GM19035 (cell line): ENCODE data around the gene PADI3.
"Not testable (repeated sequence)": the region's sequence is repeated elsewhere in the genome, so short reads cannot be mapped to it uniquely, and the experiment has no call there.

Experiments
- ATAC-seq: cut with Tn5 transposase; IDR thresholded peaks from one replicate; pipeline ENCODE4 v1.9.1; 2021; ENCODE audit not compliant: unreplicated experiment

Gene PADI3

DNA sequence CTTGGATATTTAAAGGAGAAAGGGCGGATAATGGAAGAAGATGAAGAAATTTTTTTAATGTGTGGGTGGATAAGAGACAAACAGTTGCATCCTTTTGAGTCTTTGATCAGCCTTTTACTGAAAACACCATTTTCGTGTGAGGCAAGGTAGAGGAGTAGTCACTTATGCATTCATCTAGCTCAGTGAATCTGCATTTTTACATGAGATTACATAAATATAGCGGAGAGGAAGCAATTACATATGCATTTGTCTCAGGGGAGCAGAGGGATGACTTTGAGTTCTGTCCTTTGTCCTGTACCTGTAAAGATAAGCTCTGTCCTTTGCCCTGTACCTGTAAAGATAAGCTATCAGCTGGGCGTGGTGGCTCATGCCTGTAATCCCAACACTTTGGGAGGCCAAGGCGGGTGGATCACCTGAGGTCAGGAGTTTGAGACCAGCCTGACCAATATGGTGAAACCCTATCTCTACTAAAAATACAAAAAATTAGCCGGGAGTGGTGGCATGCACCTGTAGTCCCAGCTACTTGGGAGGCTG is 73.0 kb downstream of the PADI3 start:
- not testable (repeated sequence) for ATAC-seq

DNA sequence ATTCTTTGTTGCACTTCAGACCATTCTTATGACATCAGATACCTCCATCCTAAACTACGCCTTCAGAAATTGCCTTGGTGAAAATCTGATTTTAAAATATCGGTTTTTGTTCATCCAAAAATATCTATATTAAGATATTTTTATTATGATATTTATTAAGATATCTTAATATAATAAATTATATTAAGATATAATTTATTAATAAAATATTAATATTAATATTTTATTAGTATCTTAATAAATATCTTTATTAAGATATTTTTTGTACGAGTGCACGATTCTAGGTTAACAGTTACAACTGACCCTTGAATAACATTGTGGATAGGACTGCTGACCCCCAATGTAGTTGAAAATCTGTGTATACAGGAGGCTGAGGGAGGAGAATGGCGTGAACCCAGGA is 80.0 kb downstream of the PADI3 start:
- ATAC-seq = no peak

DNA sequence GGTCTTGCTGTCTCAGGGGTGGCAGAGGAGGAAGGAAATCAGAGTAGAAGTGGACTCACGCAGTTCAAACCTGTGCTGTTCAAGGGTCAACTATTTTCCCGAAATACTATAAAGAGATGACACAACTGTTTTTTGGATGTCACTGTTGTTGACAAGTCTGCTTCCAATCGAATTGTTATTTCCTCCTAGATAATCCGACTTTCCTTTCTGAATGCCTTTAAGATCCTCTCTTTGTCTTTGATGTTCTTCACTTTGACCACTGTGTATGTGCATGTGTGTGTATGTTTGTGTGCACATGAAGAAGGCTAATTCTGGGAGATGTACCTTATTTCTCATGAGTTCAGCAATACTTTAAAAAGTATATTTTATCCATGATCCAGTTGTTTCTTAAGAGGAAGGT is 80.7 kb downstream of the PADI3 start:
- no peak for ATAC-seq

DNA sequence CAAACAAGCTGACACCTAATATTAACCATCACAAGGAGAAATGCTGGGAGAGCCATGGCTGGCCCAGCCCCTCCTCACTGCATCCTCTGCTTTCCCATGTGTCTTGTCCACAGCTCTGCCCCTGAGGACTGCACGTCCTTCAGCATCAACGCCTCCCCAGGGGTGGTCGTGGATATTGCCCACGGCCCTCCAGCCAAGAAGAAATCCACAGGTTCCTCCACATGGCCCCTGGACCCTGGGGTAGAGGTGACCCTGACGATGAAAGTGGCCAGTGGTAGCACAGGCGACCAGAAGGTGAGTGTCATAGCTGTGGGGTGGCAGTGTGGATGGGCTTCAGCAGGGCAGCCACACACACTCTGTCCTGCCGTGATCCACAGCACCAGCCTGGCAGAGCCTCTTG is 82.0 kb downstream of the PADI3 start:
- no peak for ATAC-seq

DNA sequence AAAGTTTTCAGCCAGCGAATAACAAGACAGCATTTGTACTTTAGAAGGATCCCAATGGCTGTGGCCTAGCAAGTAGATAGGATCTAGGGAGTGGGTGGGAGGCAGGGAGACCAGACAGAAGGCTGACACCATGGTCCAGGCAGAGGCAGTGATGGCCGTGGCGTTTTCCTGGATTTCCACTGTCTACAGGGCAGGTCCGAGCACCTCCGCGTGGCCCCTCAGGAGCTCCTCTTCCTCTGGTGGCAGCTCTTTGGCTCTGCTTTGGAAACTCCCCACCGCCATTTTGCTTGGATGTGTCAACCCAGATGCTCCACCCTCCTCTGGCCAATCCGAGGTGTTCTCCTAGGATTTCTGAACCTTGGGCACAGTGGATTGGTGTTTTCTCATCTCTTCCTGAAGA is 84.2 kb downstream of the PADI3 start:
- ATAC-seq = no peak
